Panc1 (cell line): ENCODE results near the gene OR11L1. TPM values are rescaled to one million over a fixed set of nuclear protein-coding genes. Genes with fewer than 3 reads are reported as not detected.

Experiments used
- ATAC-seq: fragments of 200-7000 bp; cut with Tn5 transposase; 2 replicates; pipeline ENCODE4 v1.9.1; 2020; ENCODE audit warnings: mild to moderate bottlenecking, moderate library complexity
- BruUV-seq: library from RNA; stranded (reverse); fragments of 400-500 nt; replicated peaks from 2 replicates; lab custom pipeline; 2021; lab: Mats Ljungman, UMichigan
- CTCF ChIA-PET: fragments of 300-600 bp; sonication (Branson Sonifier 250); formaldehyde crosslinking; loops from one replicate; lab custom pipeline; 2022; ENCODE audit warnings: antibody characterized with exemption; lab: Charles Lee
- POLR2A ChIA-PET: fragments of 300-600 bp; sonication (Branson Sonifier 250); formaldehyde crosslinking; loops from one replicate; lab custom pipeline; 2022; ENCODE audit warnings: antibody characterized with exemption; lab: Charles Lee
- DNase-seq: peaks from one replicate; pipeline ENCODE4 v3.0.0-alpha.2; 2010; ENCODE audit warnings: low read depth, low spot score
- H3K27ac ChIP-seq: 2 replicates; pipeline ENCODE4 v1.5.1; 2011; ENCODE audit warnings: mild to moderate bottlenecking, low read length, inconsistent platforms
- H3K27me3 ChIP-seq: fragments of 200-500 bp; sonication (Bioruptor generic); 2 replicates; pipeline ENCODE4 v1.6.0; 2014; ENCODE audit warnings: low read length, inconsistent platforms; ENCODE audit not compliant: control insufficient read depth, insufficient read depth
- H3K36me3 ChIP-seq: fragments of 200-500 bp; sonication (Bioruptor generic); 2 replicates; pipeline ENCODE4 v1.5.1; 2014; ENCODE audit warnings: inconsistent platforms, mild to moderate bottlenecking, low read length, moderate library complexity; ENCODE audit not compliant: control insufficient read depth, insufficient read depth
- H3K4me1 ChIP-seq: 2 replicates; pipeline ENCODE4 v1.5.1; 2011; ENCODE audit warnings: inconsistent platforms, mild to moderate bottlenecking, low read length, moderate library complexity; ENCODE audit not compliant: control insufficient read depth, insufficient read depth
- H3K4me3 ChIP-seq, 2 experiments: 2 replicates each; pipeline ENCODE4 v1.5.1; 2011 to 2012; ENCODE audit warnings: low read depth in 2 of 2, low read length in 2 of 2, mild to moderate bottlenecking in 2 of 2, inconsistent platforms in 1 of 2, moderate library complexity in 1 of 2
- H3K9me3 ChIP-seq: fragments of 200-500 bp; sonication (Bioruptor generic); 2 replicates; pipeline ENCODE4 v1.5.1; 2014; ENCODE audit warnings: low read depth, mild to moderate bottlenecking, inconsistent platforms, low read length, moderate library complexity; ENCODE audit not compliant: control insufficient read depth, insufficient read depth
- CTCF ChIP-seq: fragments of 450-650 bp; IDR thresholded peaks from 2 replicates; pipeline ENCODE4 v1.5.1; 2017; ENCODE audit warnings: mild to moderate bottlenecking
- POLR2AphosphoS5 ChIP-seq: IDR thresholded peaks from 2 replicates; pipeline ENCODE4 v1.6.1; 2012; ENCODE audit warnings: mild to moderate bottlenecking, low read depth, low read length, moderate library complexity
- REST ChIP-seq, 2 experiments: IDR thresholded peaks; 2 replicates each; pipeline ENCODE4 v1.6.1; 2011 to 2012; ENCODE audit warnings: low read depth in 2 of 2, control low read depth in 1 of 2, low read length in 1 of 2, mild to moderate bottlenecking in 1 of 2, moderate library complexity in 1 of 2; ENCODE audit not compliant: insufficient read depth in 1 of 2
- SIN3A ChIP-seq: IDR thresholded peaks from 2 replicates; pipeline ENCODE4 v1.6.1; 2012; ENCODE audit warnings: low read depth, mild to moderate bottlenecking, low read length, moderate library complexity, borderline replicate concordance; ENCODE audit not compliant: insufficient read depth
- TCF7L2 ChIP-seq: IDR thresholded peaks from 2 replicates; pipeline ENCODE4 v1.6.1; 2011; ENCODE audit warnings: mild to moderate bottlenecking, low read depth, low read length, inconsistent platforms
- in situ Hi-C: cut with HindIII; loops from 2 replicates; pipeline ENCODE4 v1.10.0; 2016; ENCODE audit warnings: low sequenced_read_pairs, low pct_unique_long_range_greater_than_20kb
- intact Hi-C: fragments of 100-400 bp; cut with micrococcal nuclease; formaldehyde crosslinking; loops from one replicate; pipeline ENCODE4 v1.10.0; 2022; ENCODE audit not compliant: unreplicated experiment
- total RNA-seq: library from RNA; stranded (reverse); gene quantifications from one replicate; pipeline ENCODE4 v1.2.1, GENCODE V29; 2021; ENCODE audit not compliant: unreplicated experiment

The OR11L1 gene
- total RNA-seq, 1 experiment from 2014 or later: not detected

- H3K4me3 ChIP-seq: no peak overlapping the region
- TF ChIP-seq REST (IDR thresholded peaks at IDR 0.05; ENCODE audit: insufficient read depth in 1 of 2, low read depth in 2 of 2, low read length in 1 of 2): no peak
- TF ChIP-seq CTCF: no peak
- no peak for TF ChIP-seq TCF7L2
- no peak for TF ChIP-seq SIN3A
- TF ChIP-seq POLR2AphosphoS5: no peak
- H3K27me3 ChIP-seq: no peaks in the 10 kb centered on the region
- intact Hi-C loops: no loop called here
- H3K27ac ChIP-seq: no peak overlapping the region
- H3K4me1 ChIP-seq: no peaks in the 10 kb centered on the region
- no peaks in the 10 kb centered on the region for H3K36me3 ChIP-seq
- BruUV-seq: no TSS peak
- no peaks in the 10 kb centered on the region for H3K9me3 ChIP-seq
- in situ Hi-C loops: no loop called here
- ATAC-seq: no peak
- no peak for DNase-seq
- ChIA-PET CTCF (no interaction called here), POLR2A (no interaction called here)
These were observed 22.9 kb upstream of the OR11L1 start for GRCh38 chr1:247864644-247865043.

GRCh38 chr1:247862756-247863155 is 21.1 kb upstream of the OR11L1 start:
- Histone ChIP-seq H3K9me3 (no peaks in the 10 kb centered on the region), H3K36me3 (no peaks in the 10 kb centered on the region), H3K27ac (no peak overlapping the region), H3K27me3 (no peaks in the 10 kb centered on the region), H3K4me1 (no peaks in the 10 kb centered on the region), H3K4me3 (no peak overlapping the region)
- BruUV-seq: no TSS peak
- in situ Hi-C loops (no loop called here), intact Hi-C loops (no loop called here)
- TF ChIP-seq SIN3A (no peak), POLR2AphosphoS5 (no peak), CTCF (no peak), REST (IDR thresholded peaks at IDR 0.05; ENCODE audit: insufficient read depth in 1 of 2, low read depth in 2 of 2, low read length in 1 of 2) (no peak), TCF7L2 (no peak)
- ChIA-PET CTCF (no interaction called here), POLR2A (no interaction called here)
- DNase-seq (no peak), ATAC-seq (no peak)
